Occipital lobe (tissue), 2 donors: Measurements from ENCODE around the gene AXIN1. TPM values are rescaled to one million over a fixed set of nuclear protein-coding genes. Genes with fewer than 3 reads are reported as not detected.

ENCODE experiments used
- DNase-seq: peaks from one replicate; lab custom pipeline; 2025; lab: John Stamatoyannopoulos, UW
- total RNA-seq: library from RNA; depleted of rRNA; stranded (reverse); fragments of >200 nt; gene quantifications from one replicate; pipeline ENCODE4 v1.2.3, GENCODE V29; 2014

The AXIN1 gene
- total RNA-seq, 1 donor from 2014 or later: 18.7 TPM

DNA sequence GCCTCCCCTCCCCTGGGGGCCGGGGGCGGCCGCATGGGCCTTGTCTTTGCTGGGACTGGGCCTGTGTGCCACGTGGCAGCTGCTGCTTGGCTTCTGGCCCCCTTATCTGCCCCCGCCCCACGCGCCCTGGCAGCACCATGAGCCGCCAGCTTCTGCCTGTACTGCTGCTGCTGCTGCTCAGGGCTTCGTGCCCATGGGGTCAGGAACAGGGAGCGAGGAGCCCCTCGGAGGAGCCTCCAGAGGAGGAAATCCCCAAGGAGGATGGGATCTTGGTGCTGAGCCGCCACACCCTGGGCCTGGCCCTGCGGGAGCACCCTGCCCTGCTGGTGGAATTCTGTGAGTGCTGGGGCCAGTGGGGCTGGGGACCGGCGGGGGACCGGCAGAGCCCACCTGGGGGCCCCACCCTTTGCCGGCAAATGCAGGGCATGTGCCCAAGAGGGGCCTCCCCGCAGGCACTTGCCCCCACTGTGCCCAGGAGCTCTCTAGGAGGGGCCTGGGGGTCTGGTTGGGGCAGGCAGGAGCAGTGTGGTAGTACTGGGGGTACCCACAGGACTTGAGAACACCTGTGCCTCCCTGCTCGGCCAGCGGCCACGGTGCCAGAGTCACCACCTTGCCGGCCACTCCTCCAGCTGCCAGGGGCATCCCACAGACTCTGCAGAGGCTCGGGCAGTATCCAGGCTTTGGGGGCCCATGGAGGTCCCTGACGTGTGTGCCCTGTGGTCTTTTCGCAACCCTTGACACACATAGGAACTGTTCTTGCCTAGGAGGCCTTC, 69.3 kb downstream of the AXIN1 start, which contains the start of gene PDIA2:
TSS of gene PDIA2 (plus strand) at position 132 of the 773 bp plus-strand sequence. CDS start at position 138, 6 bp downstream.
- DNase-seq: no peak

- DNase-seq: no peak
Measured at GRCh38 chr16:282491-282890, 70.0 kb downstream of the AXIN1 start.

DNA sequence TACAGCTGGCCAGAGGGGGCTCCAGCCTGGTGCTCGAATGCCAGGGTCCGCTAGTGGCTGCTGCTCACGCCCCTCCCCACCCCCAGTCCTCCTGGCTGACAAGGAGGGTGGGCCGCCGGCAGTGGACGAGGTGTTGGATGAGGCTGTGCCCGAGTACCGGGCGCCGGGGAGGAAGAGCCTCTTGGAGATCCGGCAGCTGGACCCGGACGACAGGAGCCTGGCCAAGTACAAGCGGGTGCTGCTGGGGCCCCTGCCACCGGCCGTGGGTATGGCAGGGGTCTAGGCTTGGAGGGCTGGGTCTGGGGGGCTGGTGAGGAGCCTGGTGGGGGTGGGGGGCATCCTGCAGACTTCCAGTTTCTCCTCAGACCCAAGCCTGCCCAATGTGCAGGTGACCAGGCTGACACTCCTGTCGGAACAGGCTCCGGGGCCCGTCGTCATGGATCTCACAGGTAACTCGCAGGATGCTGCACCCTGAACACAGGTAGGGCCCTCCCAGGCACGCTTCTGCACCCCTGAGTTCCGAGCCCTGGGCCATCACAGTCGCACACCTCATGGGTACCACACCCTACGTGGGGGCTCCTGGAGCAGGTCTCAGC, 70.8 kb downstream of the AXIN1 start:
- DNase-seq: no peak

- no peak for DNase-seq
Measured at GRCh38 chr16:280991-281659, 71.4 kb downstream of the AXIN1 start.

DNA sequence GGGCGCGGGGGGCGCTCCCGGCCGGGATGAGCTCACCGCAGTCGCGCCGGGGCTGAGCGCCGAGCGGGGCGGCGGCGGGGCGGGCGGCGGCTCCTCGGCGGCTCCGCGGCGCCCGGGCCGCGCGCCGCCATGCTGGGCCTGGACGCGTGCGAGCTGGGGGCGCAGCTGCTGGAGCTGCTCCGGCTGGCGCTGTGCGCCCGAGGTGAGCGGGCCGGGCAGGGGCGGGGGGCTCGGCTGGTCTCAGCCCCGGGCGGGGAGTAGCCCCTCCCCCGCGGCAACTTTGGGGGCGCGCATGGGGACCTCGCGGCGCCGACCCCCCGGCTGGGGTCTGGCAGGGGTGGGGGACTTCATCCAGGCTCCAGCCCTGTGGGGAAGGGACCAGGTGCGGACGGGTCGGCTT, 72.0 kb downstream of the AXIN1 start, which contains the start of gene ARHGDIG:
TSS of gene ARHGDIG (plus strand) at position 40 of the 400 bp plus-strand sequence. CDS start at position 130, 90 bp downstream.
- DNase-seq: no peak

- no peak for DNase-seq
Measured at GRCh38 chr16:280005-280460, 72.5 kb downstream of the AXIN1 start.

GRCh38 chr16:279531-279930, 73.0 kb downstream of the AXIN1 start:
- no peak for DNase-seq

GRCh38 chr16:278863-279366, 73.6 kb downstream of the AXIN1 start:
- no peak for DNase-seq

- no peak for DNase-seq
Measured at GRCh38 chr16:276426-277077, 76.0 kb downstream of the AXIN1 start.

DNA sequence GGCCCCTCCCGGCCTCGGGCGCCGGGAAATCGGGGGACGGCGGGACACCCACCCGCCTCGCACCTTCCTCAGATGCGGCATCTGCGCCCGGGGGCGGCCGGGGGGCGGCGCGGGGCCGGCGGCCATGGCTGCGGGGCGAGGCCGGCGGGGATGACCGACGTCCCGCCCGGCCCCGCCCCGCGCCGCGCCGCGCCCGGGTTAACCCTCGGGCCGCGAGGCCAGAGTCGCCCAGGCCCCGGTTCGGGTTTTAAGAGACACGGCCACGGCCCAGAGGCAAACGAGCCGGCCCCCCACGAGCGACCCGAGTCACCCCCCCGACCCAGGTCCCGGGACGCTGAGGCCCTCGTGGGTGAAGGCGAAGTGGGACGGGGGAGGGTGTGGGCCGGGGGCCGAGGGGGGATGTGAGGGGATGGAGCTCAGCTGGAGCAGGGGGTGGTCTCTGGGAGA, 76.7 kb downstream of the AXIN1 start, which contains the start of gene RGS11:
TSS of gene RGS11 (minus strand) at position 159 of the 447 bp plus-strand sequence. CDS start at position 126, 33 bp downstream.
- no peak for DNase-seq

DNA sequence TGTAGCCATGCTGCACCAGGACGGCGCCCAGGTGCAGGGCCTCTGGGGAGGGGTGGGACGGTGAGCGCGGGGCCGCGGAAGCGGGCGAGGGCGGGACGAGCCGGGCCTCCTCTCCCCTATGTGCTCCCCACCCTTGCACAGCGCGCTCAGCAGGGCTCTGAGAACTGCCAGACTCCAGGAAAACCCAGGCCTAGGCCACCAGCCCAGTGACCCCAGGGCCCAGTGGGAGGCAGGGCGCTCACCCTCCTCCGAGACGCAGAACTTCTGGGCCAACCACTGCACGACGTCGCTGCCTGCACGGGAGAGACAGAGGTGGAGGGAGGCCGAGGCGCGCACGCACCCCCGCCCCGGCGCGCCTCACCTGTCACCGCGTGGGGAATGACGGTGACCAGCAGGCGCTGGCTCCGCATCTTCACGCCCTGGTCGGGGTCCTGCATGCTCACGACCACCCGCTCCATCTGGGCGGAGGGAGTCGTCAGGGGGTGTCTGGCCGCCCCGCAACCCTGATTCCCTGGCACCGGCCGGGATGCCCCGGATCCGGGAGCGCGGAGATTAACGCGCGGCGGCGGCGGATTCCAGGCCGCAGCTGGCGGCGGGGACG, 77.4 kb downstream of the AXIN1 start:
- DNase-seq: no peak

DNA sequence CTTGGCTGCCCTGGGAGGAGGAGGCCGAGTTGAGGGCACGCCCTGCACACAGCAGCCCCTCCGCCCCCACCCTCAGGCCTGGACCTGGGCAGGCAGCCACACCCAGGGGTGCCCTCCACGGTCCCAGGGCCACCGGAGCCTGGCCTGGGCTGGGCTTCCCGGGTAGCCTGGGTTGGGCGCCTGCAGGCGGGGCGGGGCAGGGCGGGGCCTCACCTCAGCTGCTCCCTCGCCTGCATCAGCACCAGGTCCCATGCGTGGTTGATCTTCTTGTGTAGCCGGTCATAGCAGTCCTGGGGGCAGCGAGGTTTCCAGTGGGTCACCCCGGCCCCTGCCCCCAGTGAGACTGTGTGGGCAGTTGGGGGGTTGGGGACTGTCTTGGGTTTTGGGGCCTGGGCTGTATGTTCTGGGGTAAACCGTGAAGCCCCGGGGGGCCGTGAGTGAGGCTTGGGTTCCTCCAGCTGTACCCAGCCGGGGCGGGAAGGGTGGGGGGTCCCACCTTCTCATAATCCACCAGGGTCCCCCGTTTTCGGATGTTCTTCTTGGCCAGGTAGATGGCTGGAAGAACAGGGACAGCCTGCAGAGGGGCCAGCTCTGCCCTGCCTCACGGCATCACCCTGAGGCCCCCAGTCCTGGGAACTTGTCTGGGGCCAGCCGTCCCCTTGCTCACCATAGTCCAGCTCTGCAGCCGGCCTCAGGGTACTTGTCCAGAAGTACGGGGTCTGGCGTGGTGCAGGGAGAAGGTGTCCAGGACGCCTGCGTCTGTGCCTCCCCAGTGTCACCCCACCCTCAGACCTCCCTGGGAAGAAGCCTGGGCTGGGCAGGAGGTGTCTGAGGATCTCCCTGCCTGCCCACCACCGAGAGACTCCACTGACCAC, 78.7 kb downstream of the AXIN1 start:
- no peak for DNase-seq

- no peak for DNase-seq
Measured at GRCh38 chr16:272633-273546, 79.6 kb downstream of the AXIN1 start.

DNA sequence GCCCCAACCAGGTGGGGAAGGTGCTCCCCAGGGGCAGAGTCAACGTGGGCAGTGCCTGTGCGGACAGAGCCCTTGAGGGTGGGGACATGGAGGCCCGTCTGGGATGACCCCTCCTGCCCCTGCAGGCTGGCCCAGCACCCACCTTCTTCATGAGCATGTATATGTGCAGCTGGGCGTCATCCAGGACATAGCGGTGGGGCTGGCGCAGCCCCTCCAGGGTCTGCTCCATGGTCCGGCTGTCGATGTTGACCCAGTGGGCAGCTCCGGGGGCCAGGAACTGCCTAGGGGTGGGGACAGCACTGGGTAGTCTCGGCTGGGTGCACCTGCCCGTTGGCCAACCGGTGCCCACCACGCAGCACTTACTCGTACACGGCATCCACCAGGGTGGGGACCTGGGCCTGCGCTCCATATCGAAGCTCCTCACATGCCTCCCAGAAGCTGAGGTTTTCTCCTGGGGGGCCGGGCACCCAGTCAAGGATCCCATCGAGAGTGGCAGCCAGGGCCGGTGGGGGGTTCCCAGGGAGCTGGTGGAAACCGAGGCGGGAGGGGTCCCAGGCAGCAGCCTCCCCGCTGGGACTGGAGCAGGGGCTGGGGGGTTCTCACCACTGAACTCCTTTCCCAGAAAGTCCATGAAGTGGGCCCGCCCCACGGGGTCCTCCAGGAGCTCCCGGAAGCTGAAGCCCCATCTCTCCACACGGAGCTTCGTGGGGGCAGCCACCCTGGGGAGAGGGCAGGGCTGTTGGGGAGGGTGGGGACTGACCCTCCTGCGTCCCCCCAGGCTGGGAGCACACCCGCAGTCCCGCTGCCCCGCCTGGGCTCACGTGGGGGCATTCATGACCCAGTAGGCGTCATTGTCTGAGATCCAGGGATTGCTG, 81.9 kb downstream of the AXIN1 start:
- no peak for DNase-seq

DNA sequence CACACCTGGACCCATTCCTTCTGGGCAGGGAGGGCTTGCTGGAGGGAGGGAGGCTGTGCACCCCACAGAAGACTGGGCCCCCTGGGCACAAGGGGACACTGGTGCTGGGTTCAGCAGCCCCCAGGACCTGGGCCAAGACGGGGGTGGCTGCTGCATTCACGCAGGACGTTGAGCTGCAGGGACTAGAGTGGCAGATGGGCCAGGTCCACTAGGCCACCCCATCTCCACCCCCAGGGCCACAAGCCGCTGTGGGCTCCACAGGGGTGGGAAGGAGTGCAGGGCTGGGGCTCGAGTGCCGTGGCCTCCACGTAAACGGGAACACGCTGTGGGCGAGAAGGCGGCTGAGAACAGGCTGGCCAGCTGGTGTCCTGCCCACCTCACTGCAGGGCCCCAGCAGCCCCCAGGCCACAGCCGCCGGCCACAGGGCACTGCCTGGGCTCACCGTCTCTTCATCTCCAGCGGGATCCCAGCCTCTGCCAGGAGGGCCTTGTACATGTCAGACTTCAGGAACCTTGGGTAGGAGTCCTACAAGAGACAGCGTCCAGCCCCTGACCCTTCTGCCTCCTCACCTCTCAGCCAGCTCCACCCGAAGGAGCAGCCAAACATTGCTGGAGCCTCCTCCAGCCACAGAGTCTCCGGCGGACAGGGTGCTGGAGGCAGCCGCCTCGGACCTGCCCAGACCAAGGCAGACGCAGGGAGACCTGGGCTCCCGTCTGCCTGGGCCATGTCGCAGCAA, 83.3 kb downstream of the AXIN1 start:
- no peak for DNase-seq

DNA sequence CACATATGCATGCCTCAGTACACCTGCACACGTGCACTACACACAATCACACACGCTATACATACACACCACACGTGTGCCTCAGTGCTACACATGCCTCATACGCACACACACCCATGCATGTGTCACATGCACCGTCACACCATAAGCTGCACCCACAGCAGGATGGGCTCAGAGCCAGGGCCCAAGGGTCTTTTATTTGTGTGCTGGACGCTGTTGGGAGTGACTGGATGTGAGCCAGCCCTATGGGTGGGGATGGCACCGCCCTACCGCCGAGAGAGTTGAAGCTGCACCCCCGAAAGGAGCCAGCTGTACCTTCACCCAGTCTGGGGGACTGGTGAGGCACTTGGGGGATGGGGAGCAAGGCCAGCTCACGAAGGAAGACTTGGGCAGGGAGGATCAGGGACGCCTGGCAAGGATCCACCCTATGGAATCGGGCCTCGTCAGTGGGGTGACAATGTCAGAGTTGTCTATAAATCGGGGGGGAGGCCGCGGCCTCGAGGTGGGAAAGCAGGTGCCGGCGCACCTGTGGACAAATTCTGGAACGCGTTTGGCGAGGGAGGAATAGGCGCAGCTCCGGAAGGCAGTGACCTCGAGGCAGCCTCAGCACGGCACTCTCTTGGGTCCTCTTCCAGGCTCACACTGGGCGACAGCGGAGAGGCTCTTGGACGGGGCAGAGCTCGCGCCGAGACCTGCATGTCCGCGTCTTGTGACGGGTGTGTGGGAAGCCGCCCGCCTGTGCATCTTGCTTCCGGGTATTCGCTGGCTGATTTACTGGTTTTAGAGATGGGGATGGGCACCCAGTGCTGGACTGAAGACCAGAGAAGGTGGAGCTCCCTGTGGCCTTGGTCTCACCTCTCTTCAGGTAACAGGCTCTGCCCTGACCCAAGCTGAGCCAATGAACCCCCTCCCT, 84.1 kb downstream of the AXIN1 start:
- DNase-seq: no peak
